ENCODE results near the gene TTLL5. TPM values are rescaled to one million over a fixed set of nuclear protein-coding genes. Genes with fewer than 3 reads are reported as not detected.

The TTLL5 gene
- total RNA-seq, 1 donor from 2014 or later: 12.2 TPM

DNA sequence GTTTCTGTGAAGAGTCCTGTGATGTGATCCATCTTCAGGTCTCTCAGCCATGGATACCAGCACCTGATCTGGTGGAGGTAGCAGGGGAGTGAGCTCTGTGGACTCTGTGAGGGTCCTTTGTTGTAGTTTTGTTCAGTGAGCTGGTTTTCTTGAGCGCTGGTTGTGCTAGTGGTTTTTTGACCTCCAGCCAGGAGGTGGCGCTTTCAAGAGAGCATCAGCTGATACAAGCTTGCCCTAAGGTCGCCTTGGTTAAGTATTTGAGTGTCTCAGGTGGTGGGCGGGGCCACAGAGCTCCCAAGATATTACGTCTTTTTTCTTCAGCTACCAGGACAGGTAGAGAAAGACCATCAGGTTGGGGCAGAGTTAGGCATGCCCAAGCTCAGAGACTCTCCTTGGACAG, 139.7 kb downstream of the TTLL5 start:
- DNase-seq (ENCODE audit: low read depth): no peak

DNA sequence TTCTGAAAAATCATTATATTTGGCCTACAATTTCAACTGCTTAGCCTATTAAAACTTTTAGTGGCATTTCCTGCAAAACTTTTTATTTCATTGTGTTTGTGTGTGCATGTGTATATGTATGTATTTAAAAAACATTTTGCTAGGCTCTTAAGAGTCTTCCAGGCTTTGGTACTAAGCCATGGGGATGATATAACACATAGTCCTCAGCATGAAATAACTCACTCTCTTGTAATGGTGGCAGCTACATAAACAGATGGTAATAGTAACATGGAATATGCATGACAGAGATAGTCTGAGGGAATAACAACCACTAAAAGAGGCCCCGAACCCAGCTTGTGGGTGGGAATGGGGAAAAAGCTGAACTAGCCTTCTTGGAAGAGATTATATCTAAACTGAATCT, 141.4 kb downstream of the TTLL5 start:
- no peak for DNase-seq (ENCODE audit: low read depth)

DNA sequence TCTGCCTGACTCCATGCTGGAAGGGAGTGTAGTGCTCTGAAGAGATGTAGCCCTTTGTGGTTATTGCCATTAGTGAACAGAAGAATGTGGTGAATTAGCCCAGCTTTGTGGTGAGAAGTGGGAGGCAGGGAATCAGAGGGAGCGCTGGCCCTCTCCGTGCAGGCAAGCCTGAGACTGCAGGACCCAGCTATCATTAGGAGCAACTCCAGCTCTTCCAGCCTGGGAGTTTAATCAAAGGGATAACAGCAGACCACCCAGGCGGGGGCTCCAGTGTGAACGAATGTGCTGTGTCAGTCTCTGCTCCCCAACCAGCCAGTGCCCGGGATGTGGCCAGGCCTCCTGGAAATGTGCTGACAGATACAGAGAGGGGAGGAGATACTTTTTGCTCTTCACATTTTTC, 142.7 kb downstream of the TTLL5 start:
- no peak for DNase-seq (ENCODE audit: low read depth)

DNA sequence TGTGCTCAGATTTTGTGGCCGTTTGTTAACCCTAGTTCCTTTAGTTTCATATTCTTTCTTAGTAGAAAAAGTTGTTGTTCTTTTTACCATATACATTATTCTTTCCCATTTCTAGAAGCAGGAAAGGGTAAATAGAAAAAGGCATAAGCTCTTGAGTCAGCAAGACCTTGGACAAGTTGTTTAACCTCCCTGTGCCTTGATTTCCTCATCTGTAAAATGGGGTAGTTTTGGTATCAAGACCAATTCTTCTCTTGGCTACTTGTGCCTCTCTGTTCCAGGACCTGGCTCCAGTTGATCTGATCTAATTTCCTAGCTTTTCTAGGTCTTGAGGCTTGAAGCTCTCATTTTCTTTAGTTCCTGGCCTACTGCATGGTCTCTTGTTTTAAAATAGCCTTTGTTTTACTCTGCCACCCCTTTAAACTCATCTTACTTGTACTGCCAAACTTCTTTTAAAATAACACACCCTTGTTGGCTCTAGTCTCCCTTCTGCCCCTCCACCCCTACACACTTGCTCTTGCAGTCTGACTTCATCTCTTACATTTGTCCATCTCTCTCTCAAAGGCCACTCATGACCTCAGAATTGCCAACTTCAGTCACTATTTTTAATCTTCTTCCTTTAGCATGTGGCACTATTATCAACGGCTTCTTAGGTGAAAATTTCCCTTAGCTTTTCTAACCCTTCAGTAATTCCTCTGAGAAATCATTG, 143.7 kb downstream of the TTLL5 start:
- peak; percentile 79 for DNase-seq (ENCODE audit: low read depth)

DNA sequence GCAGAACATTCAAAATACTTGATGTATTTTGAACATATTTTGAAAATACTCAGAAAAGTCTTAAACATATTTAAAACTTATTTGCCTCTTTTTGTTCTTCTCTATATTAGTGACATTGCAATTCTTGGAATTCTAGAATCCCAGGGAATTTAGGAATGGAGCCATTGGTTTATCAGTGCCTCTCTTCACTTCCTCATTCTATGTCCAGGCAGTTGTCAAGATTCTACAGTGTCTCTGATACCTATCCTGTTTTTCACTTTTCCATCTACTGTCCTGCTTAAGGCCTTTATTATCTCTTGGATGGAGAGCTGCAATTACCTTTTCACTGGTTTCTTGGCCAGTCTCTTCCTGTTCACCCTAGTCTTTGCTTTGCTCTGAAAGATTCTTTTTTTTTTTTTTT, 144.6 kb downstream of the TTLL5 start:
- no peak for DNase-seq (ENCODE audit: low read depth)

DNA sequence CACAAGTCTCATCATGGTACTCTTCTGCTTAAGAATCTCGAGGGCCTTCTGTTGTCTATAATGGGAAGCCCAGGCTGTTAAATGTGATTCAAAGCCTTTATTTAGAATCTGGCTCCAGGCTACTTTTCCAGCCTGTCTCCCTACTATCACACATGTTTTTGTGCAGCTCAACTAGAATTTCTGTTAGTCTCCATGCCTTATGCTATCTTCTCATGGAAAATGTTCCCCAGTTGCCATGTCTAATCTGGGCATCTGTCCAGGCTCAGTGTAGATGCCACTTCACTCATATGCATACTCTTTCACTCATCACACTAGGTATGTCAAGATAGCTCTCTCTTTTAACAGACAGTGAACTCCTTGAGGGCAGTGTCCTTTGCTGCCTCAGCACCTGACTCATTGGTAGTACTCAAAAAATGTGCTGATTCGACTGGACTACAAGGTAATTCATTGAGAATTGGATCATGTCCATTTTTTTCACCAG, 145.3 kb downstream of the TTLL5 start:
- peak; percentile 55 for DNase-seq (ENCODE audit: low read depth)

DNA sequence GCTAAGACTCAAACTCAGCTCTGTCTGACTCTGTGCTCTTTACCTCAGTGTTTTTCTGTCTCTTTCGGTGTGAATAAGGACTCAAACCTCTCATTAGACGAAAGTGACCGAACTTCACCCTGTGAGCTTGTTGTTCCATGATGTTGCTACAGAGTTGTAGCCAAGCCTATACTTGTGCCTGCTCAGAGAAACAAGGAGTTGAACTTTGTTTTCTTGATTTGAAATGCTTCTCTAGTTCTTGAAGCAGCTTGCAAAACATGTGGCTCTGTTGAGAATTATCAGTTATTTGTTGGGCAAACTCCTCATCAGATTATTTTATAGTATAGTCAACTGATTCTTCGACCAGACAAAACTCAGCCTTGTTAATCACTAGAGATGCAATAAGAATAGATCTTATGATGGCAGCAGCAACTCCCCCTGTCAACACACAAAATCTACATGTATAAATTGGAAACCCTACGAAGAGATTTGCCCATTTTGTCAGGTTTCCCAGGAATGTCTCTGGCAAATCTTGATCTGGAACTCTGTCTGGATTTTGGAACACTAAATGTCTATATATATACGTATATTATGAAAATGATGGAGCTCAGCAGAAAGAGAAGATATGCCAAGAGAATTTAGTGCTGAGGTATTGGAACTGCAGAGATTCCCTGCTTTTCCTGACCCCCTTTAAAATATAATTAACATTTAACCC, 146.8 kb downstream of the TTLL5 start:
- no peak for DNase-seq (ENCODE audit: low read depth)

DNA sequence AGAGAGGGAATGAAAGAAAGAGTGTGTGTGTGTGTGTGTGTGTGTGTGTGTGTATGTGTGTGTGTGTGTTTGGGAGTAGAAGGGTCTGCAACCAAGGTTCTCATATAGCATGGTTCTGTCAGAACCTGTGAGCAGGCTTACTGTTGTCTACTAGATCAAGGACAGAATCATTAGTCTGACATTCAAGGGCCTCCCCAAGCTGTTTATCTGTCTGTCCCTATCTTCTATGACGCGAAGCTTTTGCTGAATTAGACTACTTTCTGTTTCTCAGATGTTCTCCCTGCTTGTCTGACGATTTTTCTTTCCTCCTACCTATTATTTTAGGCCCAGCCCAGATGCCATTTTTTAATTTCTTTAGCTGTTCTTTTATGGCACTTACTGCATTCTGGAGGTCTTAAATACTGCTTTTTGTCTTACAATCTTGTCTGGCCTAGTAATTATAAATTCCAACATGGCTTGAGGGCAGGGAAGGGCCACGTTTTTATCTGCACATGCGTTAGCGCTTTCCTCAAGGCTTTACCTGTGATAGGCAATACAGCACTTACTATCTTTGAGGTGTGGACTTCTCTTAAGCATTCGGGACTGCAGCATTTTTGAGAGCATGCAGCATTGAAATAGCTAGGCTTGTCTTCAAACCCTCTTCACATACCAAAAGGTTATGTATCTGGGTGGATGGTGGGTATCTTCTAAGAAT, 150.2 kb downstream of the TTLL5 start:
- DNase-seq (ENCODE audit: low read depth): no peak

DNA sequence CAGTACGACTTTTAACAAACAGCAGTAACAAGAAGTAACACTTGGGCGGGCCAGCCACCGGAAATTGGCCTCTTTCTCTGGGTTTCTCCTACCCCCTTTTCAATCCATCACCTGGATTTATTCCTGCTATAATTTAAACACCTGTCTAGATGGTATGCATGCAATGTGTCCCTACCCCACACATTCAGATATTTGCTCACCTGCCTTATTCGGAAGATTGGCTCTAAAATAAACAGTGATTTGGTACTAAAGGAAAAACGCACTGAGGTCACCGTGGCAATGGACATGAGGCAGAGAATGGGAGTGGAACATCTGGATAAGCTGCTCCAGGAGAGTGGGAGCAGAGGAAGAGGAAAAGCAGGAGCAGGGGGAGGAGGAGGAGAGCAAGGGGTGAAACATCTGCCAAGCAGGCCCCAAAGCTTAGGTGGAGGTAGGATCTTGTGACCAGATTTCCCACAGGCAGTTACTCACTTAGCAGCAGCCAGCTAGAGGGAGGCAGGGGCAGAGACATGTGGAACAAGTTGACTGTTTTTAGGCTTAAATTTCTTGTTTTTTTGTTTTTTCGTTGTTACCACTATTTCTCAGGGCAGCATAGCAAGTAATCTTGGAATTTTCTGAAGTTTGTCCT, 150.9 kb downstream of the TTLL5 start:
- DNase-seq (ENCODE audit: low read depth): no peak

DNA sequence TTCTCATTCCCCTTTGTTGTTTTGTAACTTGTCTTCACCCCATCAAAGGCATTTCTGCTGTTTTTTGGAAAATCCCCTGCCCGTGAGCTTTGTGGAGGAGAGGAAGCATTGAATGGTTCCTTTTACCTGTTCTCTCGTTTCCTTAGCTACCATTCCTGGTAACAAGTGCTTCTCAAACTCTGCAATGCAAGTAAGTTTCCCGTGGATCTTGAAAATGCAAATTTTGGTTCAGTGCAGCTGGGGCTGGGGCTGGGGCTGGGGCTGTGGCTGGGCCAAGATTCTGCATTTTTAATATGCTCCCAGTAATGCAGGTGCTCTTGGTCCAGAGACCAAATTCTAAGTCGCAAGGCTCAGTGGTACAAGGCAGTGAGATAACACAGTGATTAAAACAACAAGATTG, 151.6 kb downstream of the TTLL5 start:
- DNase-seq (ENCODE audit: low read depth): no peak

DNA sequence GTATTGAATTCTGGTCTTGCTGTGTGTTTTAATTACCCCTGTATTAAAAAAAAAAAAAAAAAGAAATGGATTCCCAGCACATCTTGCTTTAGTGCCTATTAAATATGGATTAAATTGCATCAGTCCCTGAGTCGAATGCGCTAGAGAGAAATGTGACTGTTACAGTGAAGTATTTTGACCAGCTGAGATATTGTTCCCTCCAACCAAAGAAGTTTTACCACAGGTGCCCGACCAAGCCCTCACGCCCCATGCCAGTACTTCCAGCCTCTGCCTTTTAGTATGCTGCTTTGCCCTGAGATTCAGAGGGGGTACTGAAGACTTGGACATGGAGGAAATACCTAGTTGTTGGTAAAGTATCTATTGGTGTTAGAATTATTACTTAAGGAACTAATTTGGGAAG, 159.7 kb downstream of the TTLL5 start:
- DNase-seq (ENCODE audit: low read depth): peak; percentile 75

DNA sequence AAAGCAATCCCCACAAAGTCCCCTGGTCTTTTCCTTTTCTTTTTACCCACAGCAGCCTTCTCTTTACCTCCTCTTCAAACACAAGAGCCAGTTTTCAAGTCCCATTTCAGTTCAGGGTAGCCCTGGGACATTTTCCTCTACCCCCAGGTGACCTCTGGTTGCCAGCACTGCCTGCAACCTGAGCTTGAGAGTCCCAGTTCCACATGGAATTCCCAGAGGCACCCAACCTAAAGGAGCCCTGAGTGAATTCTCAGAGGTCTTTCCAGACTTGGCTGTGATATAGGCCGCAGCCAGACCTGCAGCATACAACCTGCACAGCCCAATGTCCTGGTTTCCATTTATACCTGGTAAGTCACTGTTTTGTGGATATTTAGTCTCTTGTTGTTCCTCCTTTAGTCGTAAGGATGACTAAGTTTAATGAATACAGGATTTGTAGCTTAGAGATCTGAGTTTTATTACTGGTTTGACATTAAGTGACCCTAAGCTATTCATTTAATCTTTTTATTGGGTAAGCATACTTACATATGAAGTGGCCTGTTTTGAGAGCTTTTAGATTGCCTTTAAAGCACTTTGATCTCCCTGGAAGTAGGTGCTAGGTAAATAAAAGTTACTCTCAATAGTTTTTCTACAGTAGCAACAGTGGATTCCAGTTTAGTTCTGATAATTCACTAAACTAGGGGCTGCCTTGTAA, 160.9 kb downstream of the TTLL5 start:
- DNase-seq (ENCODE audit: low read depth): peak; percentile 30

DNA sequence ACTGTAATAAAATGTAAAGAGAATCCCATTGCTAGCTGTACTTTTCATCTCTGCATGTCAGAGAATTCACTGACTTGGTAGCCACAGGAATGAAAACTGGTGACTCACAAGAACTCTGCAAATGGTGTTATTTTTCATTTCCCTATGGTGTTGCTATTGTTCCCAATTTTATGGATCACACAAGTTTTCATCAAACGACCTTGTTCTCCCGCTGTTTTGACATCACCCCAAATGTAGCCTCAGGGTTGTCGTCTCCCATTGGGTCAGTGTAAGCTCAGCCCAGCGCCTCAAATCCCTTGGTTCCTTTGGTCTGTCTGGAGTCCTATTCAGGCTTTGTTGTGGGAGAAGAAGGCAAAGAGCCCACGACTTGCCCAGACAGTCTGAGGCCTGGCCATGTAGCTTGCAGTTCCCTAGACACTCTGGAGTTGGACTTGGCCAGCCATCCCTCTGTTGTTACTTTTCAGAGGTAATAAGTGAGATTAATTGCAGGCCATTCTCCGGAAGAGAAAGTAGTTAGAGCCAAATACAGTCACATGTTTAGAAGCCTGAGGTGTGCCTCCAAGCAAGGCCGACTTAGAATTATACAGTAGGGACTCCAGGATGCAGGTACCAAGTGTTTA, 161.6 kb downstream of the TTLL5 start:
- DNase-seq (ENCODE audit: low read depth): peak; percentile 69

DNA sequence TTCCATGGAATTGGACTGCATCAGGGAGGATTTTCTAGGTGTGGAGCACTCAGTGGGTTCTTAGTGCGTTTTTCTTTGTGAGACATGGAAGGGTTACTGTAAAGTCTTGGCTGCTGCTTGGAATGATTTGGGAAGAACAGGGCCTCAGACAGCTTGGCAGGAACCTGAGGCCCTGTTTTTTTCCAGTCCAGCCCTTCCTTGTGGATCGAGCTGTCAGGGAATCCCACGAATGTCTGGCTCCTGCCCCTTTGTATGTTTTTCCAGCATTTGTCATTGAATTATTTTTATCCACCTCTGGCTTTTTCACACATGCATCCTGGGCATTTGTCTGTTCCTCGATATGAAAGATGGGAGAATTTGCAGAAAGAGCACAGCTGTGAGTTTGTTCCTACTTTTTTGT, 162.3 kb downstream of the TTLL5 start:
- DNase-seq (ENCODE audit: low read depth): peak; percentile 75

DNA sequence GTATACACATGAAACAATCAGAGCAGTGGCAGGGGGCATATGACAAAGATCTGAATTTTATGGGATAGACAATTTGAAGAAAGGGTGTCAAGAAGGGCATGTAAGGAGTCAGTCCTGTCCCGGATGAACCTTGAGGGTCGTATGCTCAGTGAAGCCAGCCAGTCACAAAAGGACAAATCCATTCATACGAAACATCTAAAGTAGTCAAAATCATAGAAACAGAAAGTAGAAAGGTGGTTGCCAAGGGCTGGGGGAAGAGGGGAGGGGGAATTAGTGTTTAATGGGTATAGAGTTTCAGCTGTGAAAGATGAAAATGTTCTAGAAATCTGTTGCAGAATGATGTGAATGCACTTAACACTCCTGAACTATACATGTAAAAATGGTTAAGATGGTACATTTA, 163.3 kb downstream of the TTLL5 start:
- no peak for DNase-seq (ENCODE audit: low read depth)

DNA sequence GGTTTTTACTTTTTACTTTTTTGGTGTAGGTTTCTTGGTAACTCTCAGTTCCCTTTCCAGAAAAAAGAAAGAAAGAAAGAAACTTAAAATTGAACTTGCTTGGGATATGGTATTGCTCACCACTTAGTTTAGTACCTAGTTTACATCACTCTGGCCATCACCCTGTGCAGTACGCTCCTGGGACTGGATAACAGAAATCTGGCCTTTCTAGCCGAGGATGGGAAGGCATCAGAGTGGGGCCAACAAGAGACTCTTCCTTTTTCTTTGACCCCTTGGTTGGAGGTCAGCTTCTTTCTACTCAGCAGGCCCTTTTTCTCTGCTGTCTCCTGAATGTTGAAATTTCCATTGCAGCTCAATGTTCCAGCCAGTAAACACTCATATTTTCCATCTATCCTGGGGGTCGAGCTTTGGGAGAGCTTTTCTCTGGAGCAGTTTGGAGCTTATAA, 164.1 kb downstream of the TTLL5 start:
- DNase-seq (ENCODE audit: low read depth): no peak

DNA sequence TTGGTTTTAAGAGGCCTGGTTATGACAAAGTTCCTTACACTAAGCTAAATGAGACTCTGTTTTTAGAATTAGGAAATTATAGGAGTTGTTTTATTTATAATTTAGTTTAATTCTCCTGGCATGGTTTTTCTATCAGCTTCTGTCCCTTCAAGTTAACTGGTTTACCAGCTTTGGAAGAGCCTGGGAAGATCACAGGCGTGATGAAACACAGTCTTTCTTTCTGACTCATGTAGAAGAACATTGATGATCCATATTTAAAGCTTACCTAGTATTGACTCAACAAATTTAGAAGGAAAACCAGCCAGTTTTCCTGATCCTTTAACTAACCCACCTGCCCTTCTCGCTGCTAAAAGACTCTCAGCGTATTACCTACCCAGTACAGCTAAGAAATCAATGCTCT, 165.6 kb downstream of the TTLL5 start:
- DNase-seq (ENCODE audit: low read depth): no peak

DNA sequence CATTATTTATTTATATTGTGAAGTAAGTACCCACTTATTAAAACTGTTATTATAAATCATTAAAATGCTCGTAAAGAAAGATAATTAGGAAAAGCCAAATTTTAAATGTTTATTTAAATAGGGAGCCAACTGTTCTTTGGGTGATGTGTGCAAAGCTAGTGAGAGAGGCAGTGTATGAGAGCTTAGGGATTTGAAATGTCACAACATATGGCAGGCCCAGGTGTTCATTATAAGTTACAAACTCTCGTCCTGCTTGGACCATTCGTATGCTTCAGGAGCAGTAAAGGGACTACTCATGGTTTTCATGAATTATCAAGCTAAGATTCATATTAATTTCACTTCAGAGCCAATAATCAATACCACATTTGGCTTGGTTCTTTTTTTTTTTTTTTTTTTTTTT, 166.3 kb downstream of the TTLL5 start:
- no peak for DNase-seq (ENCODE audit: low read depth)

DNA sequence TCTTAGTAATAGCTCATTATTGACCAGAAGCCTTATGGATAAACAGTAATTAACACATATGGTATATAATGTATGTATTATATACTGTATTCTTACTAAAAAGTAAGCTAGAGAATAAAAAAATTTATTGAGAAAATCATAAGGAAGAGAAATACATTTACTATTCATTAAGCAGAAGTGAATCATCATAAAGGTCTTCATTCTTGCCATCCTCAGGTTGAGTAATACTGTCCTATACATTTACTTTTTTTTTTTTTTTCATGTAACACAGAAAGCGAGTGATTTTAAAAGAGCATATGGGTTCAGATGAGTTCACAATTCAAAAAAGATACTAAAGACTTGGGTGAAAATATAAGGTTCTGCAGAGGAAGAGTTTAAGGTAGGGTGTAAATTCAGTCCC, 168.3 kb downstream of the TTLL5 start:
- DNase-seq (ENCODE audit: low read depth): no peak

DNA sequence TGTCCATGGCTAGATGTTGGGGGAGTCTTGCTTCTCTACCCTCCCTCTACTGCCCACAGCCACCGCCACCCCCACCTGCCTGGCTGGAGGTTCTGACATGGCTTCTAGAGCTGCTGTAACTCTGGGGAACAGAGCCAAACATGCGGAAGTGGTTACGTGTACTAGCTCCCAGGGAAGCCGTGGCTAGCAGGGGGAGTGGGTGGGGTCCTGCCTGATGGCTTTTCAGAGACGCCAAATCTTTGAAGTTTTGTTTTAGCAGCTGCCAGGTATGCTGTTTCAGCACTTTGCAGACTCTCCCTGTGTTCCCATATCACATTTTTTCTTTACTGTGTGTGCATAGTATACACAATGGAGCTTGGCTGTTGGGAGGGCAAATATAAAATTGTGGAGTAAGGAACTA, 170.4 kb downstream of the TTLL5 start:
- peak; percentile 78 for DNase-seq (ENCODE audit: low read depth)

DNA sequence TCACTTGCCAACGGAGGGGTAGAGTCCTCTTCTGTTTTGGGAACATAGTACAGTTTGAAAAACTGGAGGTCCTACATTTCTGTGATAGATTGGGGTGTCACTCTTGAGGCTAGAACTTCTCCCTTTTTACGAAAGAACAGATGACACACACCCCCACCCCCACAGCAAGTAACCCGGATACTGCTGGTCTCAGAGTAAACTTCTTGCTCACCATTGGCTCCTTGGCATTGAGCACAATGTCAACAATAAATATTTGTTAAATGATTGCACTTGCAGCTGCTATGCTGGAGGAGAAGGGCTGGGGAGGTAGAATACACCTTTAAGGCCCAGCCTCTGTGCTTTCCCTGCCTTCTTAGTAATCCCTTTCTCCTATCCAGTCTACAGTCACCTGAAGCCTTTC, 170.9 kb downstream of the TTLL5 start:
- peak; percentile 44 for DNase-seq (ENCODE audit: low read depth)
